GM23338 (cell line): ENCODE data around the gene ARPP21. TPM values are rescaled to one million over a fixed set of nuclear protein-coding genes. Genes with fewer than 3 reads are reported as not detected.
A peak's percentile ranks its signal among the peaks of the same experiment; 100 is the strongest.

Experiments used
- ATAC-seq: fragments of 200-7000 bp; cut with Tn5 transposase; 3 replicates; pipeline ENCODE4 v1.9.1; 2020
- DNase-seq: peaks from one replicate; pipeline ENCODE4 v3.0.0-alpha.2; 2015; ENCODE audit warnings: low spot score
- H2AFZ ChIP-seq: fragments of 200-600 bp; sonication (generic); 2 replicates; pipeline ENCODE4 v1.8.0; 2016; ENCODE audit warnings: antibody characterized with exemption, mild to moderate bottlenecking, moderate library complexity
- H3F3A ChIP-seq: fragments of 200-600 bp; sonication (generic); replicated peaks from 2 replicates; pipeline ENCODE4 v1.8.0; 2017; ENCODE audit warnings: antibody characterized with exemption, mixed run types, low read depth
- H3K27ac ChIP-seq: fragments of 200-600 bp; sonication (generic); 2 replicates; pipeline ENCODE4 v1.6.1; 2016; ENCODE audit warnings: low read depth
- H3K27me3 ChIP-seq: fragments of 200-600 bp; sonication (generic); 2 replicates; pipeline ENCODE4 v1.8.0; 2016; ENCODE audit warnings: mild to moderate bottlenecking, mixed run types, moderate library complexity; ENCODE audit not compliant: insufficient read depth
- H3K36me3 ChIP-seq: fragments of 200-600 bp; sonication (generic); 2 replicates; pipeline ENCODE4 v1.8.0; 2016; ENCODE audit warnings: mild to moderate bottlenecking; ENCODE audit not compliant: insufficient read depth
- H3K4me1 ChIP-seq: fragments of 200-600 bp; sonication (generic); 2 replicates; pipeline ENCODE4 v1.8.0; 2016; ENCODE audit warnings: mild to moderate bottlenecking, moderate library complexity; ENCODE audit not compliant: insufficient read depth
- H3K4me2 ChIP-seq: fragments of 200-600 bp; sonication (generic); 2 replicates; pipeline ENCODE4 v1.7.1; 2017; ENCODE audit warnings: mixed run types
- H3K4me3 ChIP-seq: fragments of 200-600 bp; sonication (generic); 2 replicates; pipeline ENCODE4 v1.6.1; 2016; ENCODE audit warnings: mixed run types
- H3K79me2 ChIP-seq: fragments of 200-600 bp; sonication (generic); replicated peaks from 2 replicates; pipeline ENCODE4 v1.8.0; 2017; ENCODE audit warnings: mild to moderate bottlenecking; ENCODE audit not compliant: insufficient read depth
- H3K9me2 ChIP-seq: fragments of 200-600 bp; sonication (generic); 2 replicates; pipeline ENCODE4 v1.8.0; 2017; ENCODE audit not compliant: insufficient read depth
- H4K20me1 ChIP-seq: fragments of 200-600 bp; sonication (generic); replicated peaks from 2 replicates; pipeline ENCODE4 v1.8.0; 2017; ENCODE audit warnings: mild to moderate bottlenecking; ENCODE audit not compliant: insufficient read depth
- H3K27ac Mint-ChIP-seq: 2 replicates; pipeline ENCODE4 v1.8.0; 2020; ENCODE audit warnings: inconsistent platforms, mild to moderate bottlenecking, moderate library complexity, mixed read lengths
- H3K27me3 Mint-ChIP-seq: 3 replicates; pipeline ENCODE4 v1.8.0; 2022; ENCODE audit warnings: low read depth, mild to moderate bottlenecking, moderate library complexity, mixed read lengths, inconsistent platforms; ENCODE audit not compliant: insufficient read depth, poor library complexity
- H3K36me3 Mint-ChIP-seq: 3 replicates; pipeline ENCODE4 v1.8.0; 2021; ENCODE audit warnings: low read depth, mild to moderate bottlenecking, inconsistent platforms, moderate library complexity, mixed read lengths
- H3K4me1 Mint-ChIP-seq: 3 replicates; pipeline ENCODE4 v1.8.0; 2020; ENCODE audit warnings: mild to moderate bottlenecking, inconsistent platforms, mixed read lengths
- H3K4me3 Mint-ChIP-seq: 3 replicates; pipeline ENCODE4 v1.8.0; 2021; ENCODE audit warnings: moderate library complexity, mild to moderate bottlenecking, inconsistent platforms, mixed read lengths
- H3K9me3 Mint-ChIP-seq: 3 replicates; pipeline ENCODE4 v1.8.0; 2020; ENCODE audit warnings: moderate library complexity, mild to moderate bottlenecking, inconsistent platforms, mixed read lengths
- CREB1 ChIP-seq: fragments of 250-450 bp; sonication (Bioruptor Pico); IDR thresholded peaks from 2 replicates; pipeline ENCODE4 v1.5.0; 2020; ENCODE audit warnings: low read depth, mild to moderate bottlenecking, moderate library complexity
- EZH2 ChIP-seq: fragments of 200-600 bp; sonication (generic); IDR thresholded peaks from one replicate; pipeline ENCODE4 v1.8.0; 2017; ENCODE audit warnings: antibody characterized with exemption, mild to moderate bottlenecking, low read depth; ENCODE audit not compliant: unreplicated experiment
- EZH2phosphoT487 ChIP-seq: fragments of 200-600 bp; sonication (generic); IDR thresholded peaks from one replicate; pipeline ENCODE4 v1.8.1; 2018; ENCODE audit warnings: antibody characterized with exemption; ENCODE audit not compliant: unreplicated experiment
- JUNB ChIP-seq: IDR thresholded peaks from one replicate; pipeline ENCODE4 v1.6.1; 2016; ENCODE audit warnings: antibody characterized with exemption; ENCODE audit not compliant: unreplicated experiment
- NANOG ChIP-seq: IDR thresholded peaks from 2 replicates; pipeline ENCODE4 v1.6.1; 2016; ENCODE audit warnings: antibody characterized with exemption, borderline replicate concordance
- ZNF114 ChIP-seq: fragments of 250-450 bp; sonication (Bioruptor Pico); IDR thresholded peaks from 2 replicates; pipeline ENCODE4 v1.5.0; 2020; ENCODE audit warnings: mild to moderate bottlenecking, moderate library complexity
- ZNF331 ChIP-seq: fragments of 250-450 bp; sonication (Bioruptor Pico); IDR thresholded peaks from 2 replicates; pipeline ENCODE4 v1.5.0; 2020; ENCODE audit warnings: low read depth, mild to moderate bottlenecking, moderate library complexity
- polyA plus RNA-seq: library from polyadenylated mRNA; unstranded; fragments of >200 nt; fragmentation: Nextera tagmentation; extraction: Ambion mirVana; gene quantifications from 2 replicates; pipeline ENCODE4 v1.2.1, GENCODE V29; 2016
- total RNA-seq: library from RNA; depleted of rRNA; stranded (reverse); fragments of >200 nt; shearing (Covaris generic); gene quantifications from 2 replicates; pipeline ENCODE4 v1.2.3, GENCODE V29; 2014
- TF ChIP-seq, protein P1 (sequence below): IDR thresholded peaks from one replicate; pipeline ENCODE4 v1.6.1; 2018; ENCODE audit warnings: antibody characterized with exemption; ENCODE audit not compliant: unreplicated experiment
- TF ChIP-seq, protein P2 (sequence below), 2 experiments: fragments of 200-600 bp in 1 of 2; sonication (generic) in 1 of 2; conservative IDR thresholded peaks; 2 replicates each; pipeline versions ENCODE4 v1.5.1 to v1.6.1; 2016 to 2017; ENCODE audit warnings: antibody characterized with exemption in 2 of 2, low read depth in 2 of 2, mild to moderate bottlenecking in 2 of 2, moderate library complexity in 1 of 2

ARPP21 gene
- total and polyA plus RNA-seq, 2 experiments from 2014 or later: not detected

DNA sequence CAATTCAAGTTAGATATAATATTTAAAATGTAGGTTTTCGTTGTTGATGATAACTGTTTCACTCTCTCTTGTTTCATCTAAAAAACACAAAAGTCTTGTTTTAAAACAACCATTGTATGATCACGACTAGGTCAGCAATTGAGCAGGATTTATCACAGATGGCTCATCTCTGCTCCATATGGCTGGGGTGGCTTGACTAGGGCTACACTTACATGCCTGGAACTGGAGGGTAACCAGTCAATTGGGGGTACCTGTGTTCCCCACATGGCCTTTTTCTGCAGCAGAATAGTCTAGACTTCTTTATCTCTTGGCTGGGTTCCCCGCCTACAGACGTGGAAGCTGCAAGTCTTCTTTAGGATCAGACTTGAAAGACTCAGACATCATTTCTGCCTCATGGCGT is 103.9 kb downstream of the ARPP21 start:
- Histone ChIP-seq H2AFZ (no peak overlapping the region), H3K79me2 (no peaks in the 10 kb centered on the region), H3K9me2 (no peaks in the 10 kb centered on the region), H3K4me1 (0 out of 2 replicates have a peak, but pooled peaks cover 4% of the 10 kb centered on the region), H3K4me2 (no peak overlapping the region), H4K20me1 (no peaks in the 10 kb centered on the region; the same call in 1 of the 2 replicates), H3K27ac (no peak overlapping the region), H3K36me3 (no peaks in the 10 kb centered on the region), H3F3A (no peaks in the 10 kb centered on the region), H3K27me3 (peaks cover 29% of the 10 kb centered on the region), H3K4me3 (no peak overlapping the region)
- peaks cover 26% of the 10 kb centered on the region for H3K27me3 Mint-ChIP-seq
- H3K36me3 Mint-ChIP-seq: no peaks in the 10 kb centered on the region
- no peak for DNase-seq
- no peak for ATAC-seq
- peaks cover 22% of the 10 kb centered on the region for H3K4me1 Mint-ChIP-seq
- H3K4me3 Mint-ChIP-seq: no peak overlapping the region
- no peak for TF ChIP-seq JUNB
- no peak for TF ChIP-seq CREB1 (CRISPR knock-in tag)
- TF ChIP-seq, protein P1, sequence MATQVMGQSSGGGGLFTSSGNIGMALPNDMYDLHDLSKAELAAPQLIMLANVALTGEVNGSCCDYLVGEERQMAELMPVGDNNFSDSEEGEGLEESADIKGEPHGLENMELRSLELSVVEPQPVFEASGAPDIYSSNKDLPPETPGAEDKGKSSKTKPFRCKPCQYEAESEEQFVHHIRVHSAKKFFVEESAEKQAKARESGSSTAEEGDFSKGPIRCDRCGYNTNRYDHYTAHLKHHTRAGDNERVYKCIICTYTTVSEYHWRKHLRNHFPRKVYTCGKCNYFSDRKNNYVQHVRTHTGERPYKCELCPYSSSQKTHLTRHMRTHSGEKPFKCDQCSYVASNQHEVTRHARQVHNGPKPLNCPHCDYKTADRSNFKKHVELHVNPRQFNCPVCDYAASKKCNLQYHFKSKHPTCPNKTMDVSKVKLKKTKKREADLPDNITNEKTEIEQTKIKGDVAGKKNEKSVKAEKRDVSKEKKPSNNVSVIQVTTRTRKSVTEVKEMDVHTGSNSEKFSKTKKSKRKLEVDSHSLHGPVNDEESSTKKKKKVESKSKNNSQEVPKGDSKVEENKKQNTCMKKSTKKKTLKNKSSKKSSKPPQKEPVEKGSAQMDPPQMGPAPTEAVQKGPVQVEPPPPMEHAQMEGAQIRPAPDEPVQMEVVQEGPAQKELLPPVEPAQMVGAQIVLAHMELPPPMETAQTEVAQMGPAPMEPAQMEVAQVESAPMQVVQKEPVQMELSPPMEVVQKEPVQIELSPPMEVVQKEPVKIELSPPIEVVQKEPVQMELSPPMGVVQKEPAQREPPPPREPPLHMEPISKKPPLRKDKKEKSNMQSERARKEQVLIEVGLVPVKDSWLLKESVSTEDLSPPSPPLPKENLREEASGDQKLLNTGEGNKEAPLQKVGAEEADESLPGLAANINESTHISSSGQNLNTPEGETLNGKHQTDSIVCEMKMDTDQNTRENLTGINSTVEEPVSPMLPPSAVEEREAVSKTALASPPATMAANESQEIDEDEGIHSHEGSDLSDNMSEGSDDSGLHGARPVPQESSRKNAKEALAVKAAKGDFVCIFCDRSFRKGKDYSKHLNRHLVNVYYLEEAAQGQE: no peak
- TF ChIP-seq EZH2phosphoT487: no peak
- no peak for TF ChIP-seq ZNF331 (CRISPR knock-in tag)
- no peaks in the 10 kb centered on the region; the same call in 2 of the 3 replicates for H3K9me3 Mint-ChIP-seq
- no peak overlapping the region for H3K27ac Mint-ChIP-seq

DNA sequence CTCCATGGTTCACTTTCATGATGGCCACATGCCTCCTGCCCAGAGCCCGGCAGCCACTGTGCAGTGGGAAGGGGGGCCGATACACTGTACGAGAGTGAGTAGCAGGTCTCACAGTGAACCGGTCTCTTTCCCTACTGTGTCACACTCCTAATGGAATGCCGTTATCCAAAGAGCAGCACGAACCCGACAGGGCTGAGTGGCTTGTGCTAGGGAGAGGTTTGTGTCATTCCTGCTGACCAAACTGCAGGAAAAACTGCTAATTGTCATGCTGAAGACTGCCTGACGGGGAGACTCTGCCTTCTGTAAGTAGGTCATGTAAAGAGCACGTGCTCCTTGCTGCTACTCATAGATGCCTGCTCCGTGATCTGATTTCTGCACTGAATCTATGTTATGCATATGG is 105.1 kb downstream of the ARPP21 start:
- H3K27ac Mint-ChIP-seq: no peak overlapping the region
- H3K27ac ChIP-seq: no peak overlapping the region
- H3K4me1 Mint-ChIP-seq: peaks cover 25% of the 10 kb centered on the region
- no peaks in the 10 kb centered on the region for H3K9me2 ChIP-seq
- no peaks in the 10 kb centered on the region; the same call in 1 of the 2 replicates for H4K20me1 ChIP-seq
- H3K36me3 Mint-ChIP-seq: no peaks in the 10 kb centered on the region
- peak; percentile 97 for ATAC-seq
- H3K27me3 Mint-ChIP-seq: peaks cover 26% of the 10 kb centered on the region
- no peaks in the 10 kb centered on the region for H3F3A ChIP-seq
- H3K4me3 ChIP-seq: no peak overlapping the region
- peaks cover 29% of the 10 kb centered on the region for H3K27me3 ChIP-seq
- no peak overlapping the region for H3K4me3 Mint-ChIP-seq
- no peaks in the 10 kb centered on the region for H3K36me3 ChIP-seq
- H3K79me2 ChIP-seq: no peaks in the 10 kb centered on the region
- H3K4me2 ChIP-seq: no peak overlapping the region
- no peaks in the 10 kb centered on the region; the same call in 2 of the 3 replicates for H3K9me3 Mint-ChIP-seq
- peak; percentile 68 for DNase-seq
- 0 out of 2 replicates have a peak, but pooled peaks cover 4% of the 10 kb centered on the region for H3K4me1 ChIP-seq
- H2AFZ ChIP-seq: no peak overlapping the region
- TF ChIP-seq ZNF114: no peak
- no peak for TF ChIP-seq CREB1 (CRISPR knock-in tag)
- TF ChIP-seq EZH2: no peak
- TF ChIP-seq, protein P1: no peak
- TF ChIP-seq NANOG: no peak
- no peak for TF ChIP-seq JUNB
- no peak for TF ChIP-seq ZNF331 (CRISPR knock-in tag)
- TF ChIP-seq, protein P2, sequence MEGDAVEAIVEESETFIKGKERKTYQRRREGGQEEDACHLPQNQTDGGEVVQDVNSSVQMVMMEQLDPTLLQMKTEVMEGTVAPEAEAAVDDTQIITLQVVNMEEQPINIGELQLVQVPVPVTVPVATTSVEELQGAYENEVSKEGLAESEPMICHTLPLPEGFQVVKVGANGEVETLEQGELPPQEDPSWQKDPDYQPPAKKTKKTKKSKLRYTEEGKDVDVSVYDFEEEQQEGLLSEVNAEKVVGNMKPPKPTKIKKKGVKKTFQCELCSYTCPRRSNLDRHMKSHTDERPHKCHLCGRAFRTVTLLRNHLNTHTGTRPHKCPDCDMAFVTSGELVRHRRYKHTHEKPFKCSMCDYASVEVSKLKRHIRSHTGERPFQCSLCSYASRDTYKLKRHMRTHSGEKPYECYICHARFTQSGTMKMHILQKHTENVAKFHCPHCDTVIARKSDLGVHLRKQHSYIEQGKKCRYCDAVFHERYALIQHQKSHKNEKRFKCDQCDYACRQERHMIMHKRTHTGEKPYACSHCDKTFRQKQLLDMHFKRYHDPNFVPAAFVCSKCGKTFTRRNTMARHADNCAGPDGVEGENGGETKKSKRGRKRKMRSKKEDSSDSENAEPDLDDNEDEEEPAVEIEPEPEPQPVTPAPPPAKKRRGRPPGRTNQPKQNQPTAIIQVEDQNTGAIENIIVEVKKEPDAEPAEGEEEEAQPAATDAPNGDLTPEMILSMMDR (conservative IDR thresholded peaks at IDR 0.05; ENCODE audit: low read depth in 2 of 2): no peak
- TF ChIP-seq EZH2phosphoT487: no peak
